Measurements from ENCODE around the gene MALSU1.

MALSU1 gene

DNA sequence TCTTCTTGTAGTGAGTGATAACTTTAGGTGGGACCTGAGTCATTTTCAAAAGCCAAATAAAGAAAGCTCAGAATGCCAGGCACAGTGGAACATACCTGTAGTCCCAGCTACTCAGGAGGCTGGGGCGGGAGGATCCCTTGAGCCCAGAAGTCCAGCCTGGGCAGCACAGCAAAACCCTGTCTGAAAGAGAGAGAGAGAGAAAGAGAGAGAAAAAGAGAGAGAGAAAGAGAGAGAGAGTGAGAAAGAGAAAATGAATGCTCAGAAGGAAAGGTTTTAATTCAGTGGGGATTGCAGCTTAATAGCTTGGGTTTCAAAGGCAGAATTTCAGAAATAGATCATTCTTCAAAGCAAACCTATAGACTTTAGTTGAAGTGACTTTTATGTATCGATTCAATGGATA, 26.9 kb upstream of the MALSU1 start:
- H3K4me3 Mint-ChIP-seq = no peak overlapping the region
- no peak for DNase-seq
- no peaks in the 10 kb centered on the region for H3K36me3 Mint-ChIP-seq (ENCODE audit: low read depth)
- no peaks in the 10 kb centered on the region for H3K4me1 Mint-ChIP-seq
- H3K9me3 Mint-ChIP-seq = no peaks in the 10 kb centered on the region
- H3K27me3 Mint-ChIP-seq (ENCODE audit: low read depth, poor library complexity) = peaks cover 24% of the 10 kb centered on the region
- no peak overlapping the region for H3K27ac Mint-ChIP-seq
- TF ChIP-seq, protein P1, sequence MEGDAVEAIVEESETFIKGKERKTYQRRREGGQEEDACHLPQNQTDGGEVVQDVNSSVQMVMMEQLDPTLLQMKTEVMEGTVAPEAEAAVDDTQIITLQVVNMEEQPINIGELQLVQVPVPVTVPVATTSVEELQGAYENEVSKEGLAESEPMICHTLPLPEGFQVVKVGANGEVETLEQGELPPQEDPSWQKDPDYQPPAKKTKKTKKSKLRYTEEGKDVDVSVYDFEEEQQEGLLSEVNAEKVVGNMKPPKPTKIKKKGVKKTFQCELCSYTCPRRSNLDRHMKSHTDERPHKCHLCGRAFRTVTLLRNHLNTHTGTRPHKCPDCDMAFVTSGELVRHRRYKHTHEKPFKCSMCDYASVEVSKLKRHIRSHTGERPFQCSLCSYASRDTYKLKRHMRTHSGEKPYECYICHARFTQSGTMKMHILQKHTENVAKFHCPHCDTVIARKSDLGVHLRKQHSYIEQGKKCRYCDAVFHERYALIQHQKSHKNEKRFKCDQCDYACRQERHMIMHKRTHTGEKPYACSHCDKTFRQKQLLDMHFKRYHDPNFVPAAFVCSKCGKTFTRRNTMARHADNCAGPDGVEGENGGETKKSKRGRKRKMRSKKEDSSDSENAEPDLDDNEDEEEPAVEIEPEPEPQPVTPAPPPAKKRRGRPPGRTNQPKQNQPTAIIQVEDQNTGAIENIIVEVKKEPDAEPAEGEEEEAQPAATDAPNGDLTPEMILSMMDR (IDR thresholded peaks at IDR 0.05) = no peak

GRCh38 chr7:23273141-23273599, 26.0 kb upstream of the MALSU1 start:
- no peaks in the 10 kb centered on the region for H3K36me3 Mint-ChIP-seq (ENCODE audit: low read depth)
- H3K27ac Mint-ChIP-seq = no peak overlapping the region
- H3K27me3 Mint-ChIP-seq (ENCODE audit: low read depth, poor library complexity) = peaks cover 24% of the 10 kb centered on the region
- H3K4me3 Mint-ChIP-seq = no peak overlapping the region
- no peaks in the 10 kb centered on the region for H3K9me3 Mint-ChIP-seq
- TF ChIP-seq, protein P1 (IDR thresholded peaks at IDR 0.05) = peak; percentile 76
- no peaks in the 10 kb centered on the region for H3K4me1 Mint-ChIP-seq
- DNase-seq = peak; percentile 87

- H3K4me1 Mint-ChIP-seq = no peaks in the 10 kb centered on the region
- TF ChIP-seq, protein P1 (IDR thresholded peaks at IDR 0.05) = no peak
- H3K4me3 Mint-ChIP-seq = no peak overlapping the region
- no peaks in the 10 kb centered on the region for H3K9me3 Mint-ChIP-seq
- no peak for DNase-seq
- H3K27me3 Mint-ChIP-seq (ENCODE audit: low read depth, poor library complexity) = peaks cover 22% of the 10 kb centered on the region
- H3K27ac Mint-ChIP-seq = no peak overlapping the region
- H3K36me3 Mint-ChIP-seq (ENCODE audit: low read depth) = no peaks in the 10 kb centered on the region
Measured at GRCh38 chr7:23275912-23276311, 23.2 kb upstream of the MALSU1 start.

DNA sequence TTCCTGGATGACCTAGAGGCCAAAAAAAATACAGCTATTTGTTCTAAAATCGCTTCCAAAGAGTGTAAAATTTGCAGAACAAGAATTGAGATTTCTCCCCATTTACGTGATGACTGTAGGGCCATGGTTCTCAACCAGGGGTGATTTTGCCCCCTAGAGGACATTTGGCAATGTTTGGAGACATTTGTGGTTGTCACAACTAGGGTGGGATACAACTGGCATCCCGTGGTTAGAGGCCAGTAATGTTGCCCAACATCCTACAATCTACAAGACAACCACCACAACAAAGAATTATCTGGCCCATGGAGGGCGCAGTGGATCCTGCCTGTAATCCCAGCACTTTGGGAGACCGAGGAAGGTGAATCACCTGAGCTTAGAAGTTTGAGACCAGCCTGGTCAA, 22.8 kb upstream of the MALSU1 start:
- Mint-ChIP-seq H3K4me1 (no peaks in the 10 kb centered on the region), H3K27ac (no peak overlapping the region), H3K27me3 (ENCODE audit: low read depth, poor library complexity) (peaks cover 17% of the 10 kb centered on the region), H3K4me3 (no peak overlapping the region), H3K9me3 (no peaks in the 10 kb centered on the region), H3K36me3 (ENCODE audit: low read depth) (no peaks in the 10 kb centered on the region)
- DNase-seq = no peak
- TF ChIP-seq, protein P1 (IDR thresholded peaks at IDR 0.05) = no peak

- Mint-ChIP-seq H3K27ac (no peak overlapping the region), H3K4me1 (no peaks in the 10 kb centered on the region), H3K27me3 (ENCODE audit: low read depth, poor library complexity) (peaks cover 15% of the 10 kb centered on the region), H3K9me3 (no peaks in the 10 kb centered on the region), H3K4me3 (no peak overlapping the region), H3K36me3 (ENCODE audit: low read depth) (no peaks in the 10 kb centered on the region)
- TF ChIP-seq, protein P1 (IDR thresholded peaks at IDR 0.05) = no peak
- DNase-seq = no peak
Measured at GRCh38 chr7:23276947-23277346, 22.2 kb upstream of the MALSU1 start.

- Mint-ChIP-seq H3K9me3 (no peaks in the 10 kb centered on the region), H3K27ac (no peak overlapping the region), H3K4me1 (no peaks in the 10 kb centered on the region), H3K4me3 (no peak overlapping the region), H3K36me3 (ENCODE audit: low read depth) (no peaks in the 10 kb centered on the region), H3K27me3 (ENCODE audit: low read depth, poor library complexity) (peaks cover 9% of the 10 kb centered on the region)
- TF ChIP-seq, protein P1 (IDR thresholded peaks at IDR 0.05) = peak; percentile 74
- DNase-seq = peak; percentile 31
Measured at GRCh38 chr7:23277359-23277989, 21.7 kb upstream of the MALSU1 start.
